Measurements from ENCODE around the gene OTUB1.

The OTUB1 gene

GRCh38 chr11:63986156-63986931 lies at the start of gene OTUB1:
OTUB1 (plus strand) TSS chr11:63986438; CDS start chr11:63986457, 19 bp downstream.
- no peak for TF ChIP-seq CTCF (IDR thresholded peaks at IDR 0.05; ENCODE audit: borderline replicate concordance, control extremely low read depth, extremely low read depth, insufficient read depth, missing control alignments)
- peak; percentile 96 for DNase-seq (ENCODE audit: low spot score)
- in situ Hi-C loops (cut with MboI; ENCODE audit: low sequenced_read_pairs, unreplicated experiment): loop anchor here (25.0 kb wide), 1 partner anchor 301 kb away; the partner anchor contains the start of genes BAD, GPR137 and KCNK4

- no peak for TF ChIP-seq CTCF (IDR thresholded peaks at IDR 0.05; ENCODE audit: borderline replicate concordance, control extremely low read depth, extremely low read depth, insufficient read depth, missing control alignments)
- DNase-seq (ENCODE audit: low spot score): peak; percentile 57
- in situ Hi-C loops (cut with MboI; ENCODE audit: low sequenced_read_pairs, unreplicated experiment): no loop called here
Observed at GRCh38 chr11:63937713-63938478, 48.3 kb upstream of the OTUB1 start.

GRCh38 chr11:63938479-63939396 lies 47.5 kb upstream of the OTUB1 start, which contains the start of gene NAA40:
NAA40 (plus strand) TSS chr11:63939002; CDS start chr11:63939097, 95 bp downstream.
- DNase-seq (ENCODE audit: low spot score): peak; percentile 99
- TF ChIP-seq CTCF (IDR thresholded peaks at IDR 0.05; ENCODE audit: borderline replicate concordance, control extremely low read depth, extremely low read depth, insufficient read depth, missing control alignments): no peak
- in situ Hi-C loops (cut with MboI; ENCODE audit: low sequenced_read_pairs, unreplicated experiment): no loop called here

- no peak for DNase-seq (ENCODE audit: low spot score)
- in situ Hi-C loops (cut with MboI; ENCODE audit: low sequenced_read_pairs, unreplicated experiment): no loop called here
- no peak for TF ChIP-seq CTCF (IDR thresholded peaks at IDR 0.05; ENCODE audit: borderline replicate concordance, control extremely low read depth, extremely low read depth, insufficient read depth, missing control alignments)
Observed at GRCh38 chr11:63939397-63939891, 46.8 kb upstream of the OTUB1 start.

- no peak for DNase-seq (ENCODE audit: low spot score)
- in situ Hi-C loops (cut with MboI; ENCODE audit: low sequenced_read_pairs, unreplicated experiment): loop anchor here (10.0 kb wide), 1 partner anchor 106 kb away; the partner anchor contains the start of gene MARK2
- TF ChIP-seq CTCF (IDR thresholded peaks at IDR 0.05; ENCODE audit: borderline replicate concordance, control extremely low read depth, extremely low read depth, insufficient read depth, missing control alignments): no peak
Observed at GRCh38 chr11:63940786-63941185, 45.5 kb upstream of the OTUB1 start.

Data from GM13976 (cell line).